ENCODE measurements around the gene TSEN2. TPM values are rescaled to one million over a fixed set of nuclear protein-coding genes. Genes with fewer than 3 reads are reported as not detected.

The TSEN2 gene
- total RNA-seq, 1 donor from 2014 or later, result 8.6 TPM

GRCh38 chr3:12579905-12580304 is 95.6 kb downstream of the TSEN2 start:
- Mint-ChIP-seq H3K9me3 (ENCODE audit: low read depth) (no peaks in the 10 kb centered on the region), H3K27ac (ENCODE audit: unreplicated experiment) (peak overlapping the region; percentile 75), H3K4me3 (ENCODE audit: unreplicated experiment) (no peak overlapping the region), H3K4me1 (ENCODE audit: low read depth) (peaks cover 9% of the 10 kb centered on the region), H3K27me3 (ENCODE audit: low read depth) (no peaks in the 10 kb centered on the region), H3K36me3 (ENCODE audit: low read depth) (peaks cover 40% of the 10 kb centered on the region)
- no peak for TF ChIP-seq CTCF (IDR thresholded peaks at IDR 0.05)
- no peak for DNase-seq (ENCODE audit: low spot score)

GRCh38 chr3:12582730-12583129 is 98.5 kb downstream of the TSEN2 start:
- Mint-ChIP-seq H3K4me1 (ENCODE audit: low read depth) (peaks cover 4% of the 10 kb centered on the region), H3K4me3 (ENCODE audit: unreplicated experiment) (no peak overlapping the region), H3K36me3 (ENCODE audit: low read depth) (peaks cover 26% of the 10 kb centered on the region), H3K27me3 (ENCODE audit: low read depth) (no peaks in the 10 kb centered on the region), H3K9me3 (ENCODE audit: low read depth) (no peaks in the 10 kb centered on the region), H3K27ac (ENCODE audit: unreplicated experiment) (no peak overlapping the region)
- no peak for TF ChIP-seq CTCF (IDR thresholded peaks at IDR 0.05)
- DNase-seq (ENCODE audit: low spot score), result no peak

Other genes with a start within 250 kb of the TSEN2 start
- 3.3 to 9.7 TPM (median 9.2 TPM) in 3 replicates for gene PPARG, start 195.4 kb upstream of the TSEN2 start, total RNA-seq
- not detected in 3 replicates for gene MKRN2OS, start 61.0 kb downstream of the TSEN2 start, total RNA-seq
- gene MKRN2, start 72.6 kb downstream of the TSEN2 start, total RNA-seq, result 32.8 to 36.2 TPM (median 34.5 TPM) in 3 replicates
- 80.7 to 97.9 TPM (median 85.0 TPM) in 3 replicates for gene RAF1, start 179.6 kb downstream of the TSEN2 start, total RNA-seq

All from chondrocyte (in vitro differentiated cells).